UCSD-AML1 (cell line): ENCODE results near the gene TTLL1.
"Not testable (repeated sequence)": the region's sequence is repeated elsewhere in the genome, so short reads cannot be mapped to it uniquely, and the experiment has no call there.

Experiments used
- DNase-seq: peaks from one replicate; lab custom pipeline; 2025; ENCODE audit not compliant: unreplicated experiment; lab: John Stamatoyannopoulos, UW

The TTLL1 gene

DNA sequence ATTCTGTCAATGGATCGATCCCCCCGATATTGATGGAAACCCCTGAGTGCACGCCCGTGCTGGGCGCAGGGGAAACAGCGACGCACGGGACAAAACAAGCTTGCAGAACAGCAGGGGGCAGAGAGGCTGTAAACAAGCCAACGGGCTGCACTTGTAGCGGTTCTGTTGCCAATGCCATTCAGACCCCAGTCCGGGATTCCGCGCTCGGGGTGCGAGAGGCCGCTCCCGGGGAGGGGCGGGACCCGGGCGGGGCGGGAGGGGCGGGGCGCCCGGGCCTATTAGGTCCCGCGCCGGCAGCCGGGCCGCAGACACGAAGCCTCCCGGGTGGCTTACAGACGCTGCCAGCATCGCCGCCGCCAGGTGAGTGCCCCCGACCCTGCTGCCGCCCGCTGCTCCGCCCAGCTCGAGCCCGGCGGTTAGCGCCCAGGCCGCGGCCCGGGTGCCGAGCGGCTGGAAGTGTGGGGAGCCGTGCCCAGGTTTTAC lies 21.3 kb upstream of the TTLL1 start, which contains the start of gene BIK:
BIK (plus strand) TSS at position 307 of the 483 bp plus-strand sequence. CDS start 13,273 bp downstream, outside the sequence.
- peak; percentile 63 for DNase-seq

DNA sequence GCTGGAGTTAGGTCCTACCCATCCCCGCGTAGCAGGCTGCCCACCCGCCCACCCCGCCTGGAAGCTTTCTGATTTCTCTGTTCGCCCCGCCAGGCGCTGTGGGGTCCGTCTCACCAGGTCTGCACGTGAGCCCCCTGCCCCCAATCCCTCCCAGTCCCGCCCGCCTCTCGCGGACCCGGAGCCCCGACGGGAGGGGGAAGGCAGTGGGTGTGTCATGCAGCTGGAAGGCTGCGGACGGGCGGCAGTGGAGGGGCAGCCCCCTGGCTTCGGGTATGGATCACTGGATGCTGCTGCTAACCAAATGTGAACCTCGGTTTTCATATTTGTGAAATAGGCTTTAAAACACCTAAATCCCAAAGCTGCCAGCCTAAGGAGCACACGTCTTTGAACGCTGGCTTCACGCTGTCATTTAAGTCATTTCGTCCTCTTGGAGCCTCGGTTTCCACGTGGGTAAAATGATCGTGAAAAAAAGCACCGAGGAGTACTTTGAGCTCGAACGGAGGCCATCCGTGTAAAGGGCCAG lies 20.8 kb upstream of the TTLL1 start:
- DNase-seq, result no peak

DNA sequence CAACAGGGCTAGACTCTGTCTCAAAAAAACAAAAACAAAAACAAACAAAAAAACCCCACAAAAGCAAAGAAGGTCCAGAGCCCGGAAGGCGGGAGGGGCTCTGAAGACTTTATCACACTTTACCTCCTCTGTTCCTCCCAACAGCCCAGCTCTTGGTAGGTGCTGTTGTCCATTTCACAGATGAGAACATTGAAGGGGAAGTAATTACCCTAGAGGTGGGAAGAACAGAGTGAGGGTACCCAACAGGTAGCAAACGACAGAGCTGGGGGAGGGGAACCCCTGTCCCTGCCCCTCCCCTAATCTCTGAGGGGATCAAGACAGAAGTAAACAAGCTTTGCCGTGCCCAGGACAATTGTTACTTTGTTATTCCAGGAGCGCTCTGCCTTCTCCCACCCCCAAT lies 20.3 kb upstream of the TTLL1 start:
- no peak for DNase-seq

DNA sequence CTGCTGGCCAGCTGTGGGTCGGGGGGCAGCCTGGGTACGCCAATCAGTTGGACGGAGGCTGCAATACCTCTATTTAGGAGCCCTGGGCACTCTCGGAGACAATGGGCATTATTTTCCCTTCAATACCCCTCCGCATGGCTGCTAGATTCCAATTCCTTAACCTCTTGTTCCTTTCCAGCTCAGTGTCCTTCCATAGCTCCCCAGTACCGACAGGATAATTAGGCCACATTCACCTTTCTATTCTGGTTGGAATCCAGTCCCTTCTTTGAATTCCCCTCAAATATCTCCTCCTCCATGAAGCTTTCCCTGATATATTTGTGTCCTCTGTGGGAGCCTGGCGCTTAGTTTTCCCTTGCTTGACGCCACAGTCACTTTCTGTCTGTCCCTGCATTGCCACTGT lies 17.1 kb upstream of the TTLL1 start:
- no peak for DNase-seq

GRCh38 chr22:43104950-43105349 lies 15.8 kb upstream of the TTLL1 start:
- DNase-seq, result not testable (repeated sequence)

GRCh38 chr22:43104056-43104625 lies 14.9 kb upstream of the TTLL1 start:
- DNase-seq, result peak; percentile 79

DNA sequence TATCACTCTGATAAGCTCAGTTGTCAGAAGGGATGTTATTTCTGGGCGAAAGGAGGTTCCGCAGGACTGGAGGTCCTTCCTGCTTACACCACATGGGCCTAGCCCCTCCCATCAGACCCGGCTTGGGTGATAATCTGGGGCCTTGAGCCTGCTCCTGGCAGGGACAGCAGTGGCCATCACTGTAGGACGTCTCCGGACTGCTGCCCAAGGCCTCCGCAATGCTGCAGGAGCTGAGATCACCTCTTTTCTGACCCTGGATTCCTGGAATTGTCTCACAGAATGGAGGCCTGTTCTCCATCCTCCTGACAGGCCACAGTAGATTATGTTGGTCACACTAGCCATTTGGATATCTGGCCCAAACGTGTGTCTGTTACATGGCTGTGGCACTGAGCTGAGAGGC lies 12.1 kb upstream of the TTLL1 start:
- DNase-seq, result peak; percentile 39

GRCh38 chr22:43100225-43100624 lies 11.0 kb upstream of the TTLL1 start:
- DNase-seq, result no peak

DNA sequence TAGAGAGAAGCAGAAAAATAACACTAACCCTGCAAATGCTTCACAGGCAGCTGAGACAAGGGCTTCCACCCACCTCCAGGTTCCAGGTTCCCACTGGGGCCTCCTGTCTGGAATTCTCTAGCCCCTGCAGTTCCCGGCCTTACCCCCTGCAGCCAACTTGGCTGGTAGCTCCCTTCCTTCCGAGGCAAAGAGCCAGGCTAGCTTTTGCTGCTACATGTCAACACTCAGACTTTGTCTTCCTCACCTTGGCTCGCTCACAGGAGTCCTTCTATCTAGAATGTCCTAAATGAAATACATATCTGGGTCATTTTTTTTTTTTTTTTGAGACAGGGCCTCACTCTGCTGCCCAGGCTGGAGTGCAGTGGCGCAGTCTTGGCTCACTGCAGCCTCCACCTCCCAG lies 9.9 kb upstream of the TTLL1 start:
- DNase-seq, result no peak

DNA sequence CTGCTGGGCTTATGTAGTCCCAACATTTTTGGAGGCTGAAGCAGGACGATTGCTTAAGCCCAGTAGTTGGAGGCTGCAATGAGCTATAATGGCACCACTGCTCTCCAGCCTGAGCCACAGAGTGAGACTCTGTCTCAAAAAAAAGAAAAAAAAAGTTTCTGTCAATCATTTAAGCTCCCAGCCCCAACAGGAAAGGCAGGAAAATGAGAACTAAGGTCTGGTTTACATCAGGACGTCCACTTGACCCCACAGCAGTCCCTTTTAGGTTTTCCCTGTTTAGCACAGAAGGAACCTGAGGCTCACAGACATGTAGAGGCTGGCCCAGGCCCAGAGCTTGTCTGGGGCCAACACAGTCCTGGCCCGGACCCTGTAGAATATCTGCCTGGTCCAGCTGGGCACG lies 9.2 kb upstream of the TTLL1 start:
- no peak for DNase-seq

GRCh38 chr22:43096420-43096819 lies 7.2 kb upstream of the TTLL1 start:
- DNase-seq, result no peak

GRCh38 chr22:43094551-43094950 lies 5.4 kb upstream of the TTLL1 start:
- DNase-seq, result no peak

DNA sequence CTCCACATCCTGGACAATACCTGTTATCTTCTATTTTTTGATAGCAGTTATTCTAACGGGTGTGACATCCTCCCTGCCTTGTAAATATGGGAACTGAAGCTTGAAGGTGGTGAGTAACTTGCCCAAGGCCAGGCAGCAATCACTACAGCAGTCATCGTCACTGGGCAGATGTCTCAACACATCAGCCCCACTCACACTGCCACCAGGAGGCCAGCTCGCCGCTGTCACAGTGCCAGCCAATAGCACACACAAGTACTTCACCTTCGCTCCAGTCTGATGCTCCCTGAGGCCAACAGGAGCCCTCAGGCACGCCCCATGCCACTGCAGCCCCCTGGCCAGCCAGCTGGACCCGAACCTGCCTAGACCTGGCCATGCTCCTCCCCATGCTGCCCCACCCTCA lies 4.9 kb upstream of the TTLL1 start:
- no peak for DNase-seq

DNA sequence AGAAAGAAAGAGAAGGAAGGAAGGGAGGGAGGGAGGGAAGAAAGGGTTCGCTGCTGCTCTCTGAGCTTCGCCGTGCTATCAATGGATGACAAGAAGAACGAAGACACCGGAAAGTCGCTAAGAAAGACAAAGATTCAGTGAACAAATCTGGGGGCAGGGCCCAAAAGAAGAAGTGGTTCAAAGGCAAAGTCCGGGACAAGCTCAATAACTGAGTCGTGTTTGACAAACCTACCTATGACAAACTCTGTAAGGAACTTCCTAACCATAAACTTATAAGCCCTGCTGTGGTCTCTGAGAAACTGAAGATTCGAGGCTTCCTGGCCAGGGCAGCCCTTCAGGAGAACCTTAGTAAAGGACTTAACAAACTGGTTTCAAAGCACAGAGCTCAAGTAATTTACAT lies 2.9 kb upstream of the TTLL1 start:
- no peak for DNase-seq

DNA sequence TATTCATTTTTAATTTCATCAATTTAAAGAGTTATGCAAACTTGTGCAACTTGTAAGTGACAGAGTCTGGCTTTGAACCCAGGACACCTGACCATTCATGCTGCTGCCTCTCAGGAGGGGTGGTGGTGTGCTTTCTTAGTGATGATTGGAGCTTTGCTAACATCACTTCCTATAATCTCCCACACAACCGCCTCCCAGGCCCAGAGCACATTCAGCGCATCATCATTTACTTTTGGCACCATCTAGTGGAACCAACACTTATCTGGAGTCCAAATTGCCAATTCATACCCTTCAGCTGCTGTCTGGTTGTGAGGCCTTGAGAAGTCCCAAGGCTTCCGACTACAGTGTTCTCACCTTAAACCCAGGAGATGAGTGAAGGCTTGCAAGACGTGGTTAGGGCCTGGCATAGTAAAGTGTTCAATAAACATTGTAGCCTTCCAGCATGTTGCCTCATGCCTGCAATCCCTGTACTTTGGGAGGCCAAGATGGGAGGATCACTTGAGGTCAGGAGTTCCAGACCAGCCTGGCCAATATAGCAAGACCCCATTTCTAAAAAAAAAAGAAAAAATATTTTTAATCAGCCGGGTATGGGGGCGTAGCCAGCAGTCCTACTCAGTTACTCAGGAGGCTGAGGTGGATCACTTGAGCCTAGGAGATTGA lies 1.1 kb upstream of the TTLL1 start:
- peak; percentile 67 for DNase-seq

- DNase-seq, result no peak
Measured at GRCh38 chr22:43088627-43088983, 586 bp downstream of the TTLL1 start.

DNA sequence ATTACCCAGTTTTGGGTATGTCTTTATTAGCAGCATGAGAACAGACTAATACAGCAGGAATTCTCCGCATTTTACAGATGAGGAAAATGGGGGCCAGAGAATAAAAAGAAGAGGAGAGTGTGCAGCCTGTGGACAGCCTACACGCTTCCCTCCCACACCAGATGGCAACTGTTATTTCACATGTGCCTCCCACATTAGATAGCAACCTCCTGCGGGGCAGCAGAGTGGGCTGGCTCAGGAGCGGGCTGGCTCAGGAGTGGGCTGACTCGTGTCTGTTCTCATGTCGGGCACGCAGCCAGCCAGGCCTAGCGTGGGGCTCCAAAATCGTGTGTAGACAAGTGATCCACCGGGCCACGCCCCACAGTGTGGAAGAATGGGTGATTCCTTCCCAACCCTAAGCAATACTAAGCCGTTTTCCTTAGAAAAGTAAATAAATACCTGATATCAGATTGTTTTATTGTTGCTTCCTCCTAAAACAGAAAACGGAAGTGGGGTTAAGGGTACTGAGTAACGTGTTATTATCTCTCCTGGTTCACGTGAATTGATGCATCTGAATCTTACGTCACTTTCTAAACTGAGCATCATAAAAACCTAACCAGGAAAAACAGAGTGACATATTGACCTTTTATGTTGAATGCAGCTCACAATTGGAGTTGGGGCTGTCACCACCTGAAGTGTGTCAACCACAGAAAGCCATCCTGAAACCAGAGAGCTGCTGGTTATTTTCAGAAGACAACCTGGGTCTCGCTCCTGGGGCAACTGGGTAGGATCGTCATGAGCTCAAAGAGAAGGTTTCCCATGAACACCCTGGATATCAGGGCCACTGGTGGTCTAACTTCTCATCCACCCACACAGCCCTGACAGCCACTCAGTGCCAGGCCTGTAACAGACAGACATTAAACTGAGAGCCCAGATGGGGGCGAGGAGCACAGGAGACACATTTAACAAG lies 3.3 kb downstream of the TTLL1 start:
- DNase-seq, result no peak

DNA sequence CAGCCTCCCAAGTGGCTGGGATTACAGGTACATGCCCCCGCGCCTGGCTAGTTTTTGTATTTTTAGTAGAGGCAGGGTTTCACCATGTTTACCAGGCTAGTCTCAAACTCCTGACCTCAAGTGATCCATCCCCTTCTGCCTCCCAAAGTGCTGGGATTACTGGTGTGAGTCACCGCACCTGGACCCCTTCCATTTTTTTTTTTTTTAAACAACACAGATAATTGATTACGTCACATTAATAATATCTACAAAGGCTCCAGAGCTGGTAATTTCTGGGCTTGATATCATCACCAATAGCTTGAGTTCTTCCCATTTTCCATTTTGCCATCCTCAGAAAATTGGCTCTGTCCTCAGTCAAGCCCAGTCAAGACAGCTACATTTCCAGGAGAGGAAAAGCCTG lies 7.2 kb downstream of the TTLL1 start:
- DNase-seq, result no peak

DNA sequence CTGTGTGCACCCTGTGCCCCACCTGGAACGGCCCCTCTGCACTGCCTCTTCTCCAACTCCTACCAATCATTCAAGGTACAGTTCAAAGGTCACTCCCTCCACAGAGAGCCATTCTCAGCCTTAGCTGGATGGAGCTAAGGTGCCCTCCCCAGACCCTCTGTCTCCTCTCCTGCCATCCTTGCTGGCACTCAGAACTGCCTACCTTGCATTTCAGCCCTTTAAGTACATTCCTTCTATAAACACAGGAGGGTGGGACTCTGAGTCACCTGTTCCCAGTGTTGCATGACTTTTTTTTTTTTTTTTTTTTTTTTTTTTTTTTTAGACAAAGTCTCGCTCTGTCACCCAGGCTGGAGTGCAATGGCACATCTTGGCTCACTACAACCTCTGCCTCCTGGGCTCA lies 8.6 kb downstream of the TTLL1 start:
- no peak for DNase-seq

DNA sequence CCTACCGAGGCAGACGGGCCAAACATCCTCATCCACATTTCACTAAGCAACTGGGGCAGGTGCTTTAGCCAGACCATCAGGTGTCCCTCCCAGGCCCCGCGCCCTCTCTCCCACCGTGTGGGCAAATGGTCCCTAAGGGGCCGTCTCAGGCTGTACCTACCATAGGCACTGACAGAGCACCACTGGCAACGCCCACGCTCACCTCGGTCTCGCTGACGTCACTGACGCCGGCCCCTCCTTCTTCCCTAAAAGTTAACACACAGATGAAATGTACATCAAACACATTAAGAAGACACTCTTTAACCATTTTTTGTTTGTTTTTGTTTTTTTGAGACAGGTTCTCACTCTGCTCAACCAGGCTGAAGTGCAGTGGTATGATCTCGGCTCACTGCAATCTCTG lies 9.4 kb downstream of the TTLL1 start:
- DNase-seq, result no peak

DNA sequence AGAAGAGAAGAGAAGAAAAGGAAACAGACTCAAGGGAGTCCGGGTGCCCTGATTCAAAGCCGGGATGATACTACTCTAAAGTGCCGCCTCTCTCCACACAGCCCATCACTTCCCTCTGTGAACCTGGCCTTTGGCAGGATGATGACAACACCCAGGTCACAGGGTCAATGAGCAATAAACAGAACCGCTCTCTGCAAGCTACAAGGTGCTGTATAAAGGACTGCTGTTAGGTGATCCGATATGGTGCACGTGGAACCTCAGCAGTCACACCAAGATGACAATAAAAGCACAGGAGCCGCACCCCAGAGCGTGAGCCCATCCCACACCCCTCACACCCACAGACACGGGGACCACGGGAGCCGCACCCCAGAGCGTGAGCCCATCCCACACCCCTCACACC lies 10.7 kb downstream of the TTLL1 start:
- DNase-seq, result no peak
